Tibial artery (tissue), 4 donors: Measurements from ENCODE around the gene PIGZ.
A peak's percentile ranks its signal among the peaks of the same experiment; 100 is the strongest.

Experiments used
- DNase-seq, 2 donors: peaks; one replicate each; pipeline ENCODE4 v3.0.0-alpha.2; 2019
- H3K27ac ChIP-seq, 2 donors: fragments of 200-600 bp; sonication (generic) in 1 of 2; 1 replicate in 1 of 2; 2 replicates in 1 of 2; pipeline ENCODE4 v1.5.1; 2018 to 2019; ENCODE audit warnings: mild to moderate bottlenecking in 1 of 2
- H3K27me3 ChIP-seq, 2 donors: fragments of 200-600 bp; sonication (generic) in 1 of 2; one replicate each; pipeline versions ENCODE4 v1.5.1 to v1.6.0; 2016 to 2019
- H3K36me3 ChIP-seq, 3 donors: fragments of 200-600 bp; sonication (generic) in 2 of 3; one replicate each; pipeline ENCODE4 v1.5.1; 2016 to 2019; ENCODE audit warnings: mild to moderate bottlenecking in 2 of 3
- H3K4me1 ChIP-seq, 4 donors: fragments of 200-600 bp; sonication (generic) in 2 of 4; 1 replicate in 3 of 4; 2 replicates in 1 of 4; pipeline ENCODE4 v1.5.1; 2016 to 2019
- H3K4me3 ChIP-seq, 2 donors: fragments of 200-600 bp; sonication (generic) in 1 of 2; 1 replicate in 1 of 2; 2 replicates in 1 of 2; pipeline ENCODE4 v1.5.1; 2018 to 2019; ENCODE audit warnings: mild to moderate bottlenecking in 2 of 2
- H3K9me3 ChIP-seq, 3 donors: fragments of 200-600 bp; sonication (generic) in 1 of 3; one replicate each; pipeline ENCODE4 v1.5.1; 2016 to 2019
- CTCF ChIP-seq, 2 experiments: fragments of 200-600 bp in 1 of 2; fragments of 450-650 bp in 1 of 2; IDR thresholded peaks; one replicate each; pipeline ENCODE4 v1.5.1; 2017 to 2019; ENCODE audit warnings: antibody characterized with exemption in 2 of 2, mild to moderate bottlenecking in 1 of 2, moderate library complexity in 1 of 2
- intact Hi-C: fragments of 100-400 bp; cut with DNase I; formaldehyde crosslinking; loops from one replicate; pipeline ENCODE4 v1.15.0; 2023; ENCODE audit warnings: low total_unique reads

Gene PIGZ

GRCh38 chr3:196942226-196942914 lies 26.3 kb downstream of the PIGZ start, which contains the start of gene NCBP2:
TSS of gene NCBP2 (minus strand) at chr3:196942528. CDS start at chr3:196942503, 25 bp downstream.
- intact Hi-C loops, result loop anchor here (2.0 to 5.0 kb wide), 2 partner anchors 26 to 75 kb away; partner anchors contain the start of genes PIGZ and SENP5
- no peaks in the 10 kb centered on the region for H3K27me3 ChIP-seq
- H3K36me3 ChIP-seq, result peaks cover 8 to 38% (median 17%) of the 10 kb centered on the region in 3 donors

GRCh38 chr3:196941729-196942225 lies 26.9 kb downstream of the PIGZ start:
- no peaks in the 10 kb centered on the region for H3K9me3 ChIP-seq
- H3K27ac ChIP-seq, result peak overlapping the region; percentile 85 to 92
- H3K27me3 ChIP-seq, result no peaks in the 10 kb centered on the region
- H3K4me1 ChIP-seq, result peaks cover 0 to 34% (median 27%) of the 10 kb centered on the region in 4 donors
- no peak for TF ChIP-seq CTCF (IDR thresholded peaks at IDR 0.05)
- H3K4me3 ChIP-seq, result peak overlapping the region; percentile 70 to 94
- peak; percentile 39 to 72 for DNase-seq
- H3K36me3 ChIP-seq, result peaks cover 14 to 38% (median 23%) of the 10 kb centered on the region in 3 donors
- intact Hi-C loops, result loop anchor here (2.0 to 5.0 kb wide), 2 partner anchors 27 to 74 kb away; partner anchors contain the start of genes PIGZ and SENP5

More at GRCh38 chr3:196942226-196942914, 26.3 kb downstream of the PIGZ start, which contains the start of gene NCBP2:
- peak; percentile 98 to 99 for DNase-seq
- Histone ChIP-seq H3K27ac (peak within 1 kb of the TSS; percentile 85 to 92), H3K4me1 (peaks cover 0 to 34% (median 27%) of the 10 kb centered on the region in 4 donors), H3K4me3 (peak within 1 kb of the TSS; percentile 70 to 94), H3K9me3 (no peaks in the 10 kb centered on the region)
- peak; percentile 53 to 64 for TF ChIP-seq CTCF (IDR thresholded peaks at IDR 0.05)

GRCh38 chr3:196938576-196938975 lies 30.1 kb downstream of the PIGZ start:
- Histone ChIP-seq H3K27me3 (no peaks in the 10 kb centered on the region), H3K4me3 (no peak overlapping the region), H3K4me1 (peaks cover 0 to 23% (median 21%) of the 10 kb centered on the region in 4 donors), H3K27ac (no peak overlapping the region), H3K36me3 (peaks cover 40 to 61% (median 54%) of the 10 kb centered on the region in 3 donors), H3K9me3 (no peaks in the 10 kb centered on the region)
- no peak for TF ChIP-seq CTCF (IDR thresholded peaks at IDR 0.05)
- DNase-seq, result no peak
- intact Hi-C loops, result no loop called here

GRCh38 chr3:196938124-196938523 lies 30.5 kb downstream of the PIGZ start:
- no peak for DNase-seq
- no peaks in the 10 kb centered on the region for H3K27me3 ChIP-seq
- H3K4me1 ChIP-seq, result peaks cover 0 to 18% (median 16%) of the 10 kb centered on the region in 4 donors
- TF ChIP-seq CTCF (IDR thresholded peaks at IDR 0.05), result no peak
- no peaks in the 10 kb centered on the region for H3K9me3 ChIP-seq
- intact Hi-C loops, result no loop called here
- no peak overlapping the region for H3K27ac ChIP-seq
- H3K36me3 ChIP-seq, result peaks cover 42 to 66% (median 59%) of the 10 kb centered on the region in 3 donors
- H3K4me3 ChIP-seq, result no peak overlapping the region

GRCh38 chr3:196936288-196936687 lies 32.3 kb downstream of the PIGZ start:
- H3K4me1 ChIP-seq, result peaks cover 0 to 15% (median 11%) of the 10 kb centered on the region in 4 donors
- TF ChIP-seq CTCF (IDR thresholded peaks at IDR 0.05), result no peak
- H3K4me3 ChIP-seq, result no peak overlapping the region
- no peaks in the 10 kb centered on the region for H3K9me3 ChIP-seq
- no peak overlapping the region for H3K27ac ChIP-seq
- DNase-seq, result no peak
- H3K27me3 ChIP-seq, result no peaks in the 10 kb centered on the region
- intact Hi-C loops, result no loop called here
- H3K36me3 ChIP-seq, result peaks cover 56 to 84% (median 76%) of the 10 kb centered on the region in 3 donors
